ENCODE data around the gene ST6GAL1. TPM values are rescaled to one million over a fixed set of nuclear protein-coding genes. Genes with fewer than 3 reads are reported as not detected.
A peak's percentile ranks its signal among the peaks of the same experiment; 100 is the strongest.

Gene ST6GAL1
- total RNA-seq, 4 donors from 2014 or later = 74.8 to 189 (median 113) TPM

DNA sequence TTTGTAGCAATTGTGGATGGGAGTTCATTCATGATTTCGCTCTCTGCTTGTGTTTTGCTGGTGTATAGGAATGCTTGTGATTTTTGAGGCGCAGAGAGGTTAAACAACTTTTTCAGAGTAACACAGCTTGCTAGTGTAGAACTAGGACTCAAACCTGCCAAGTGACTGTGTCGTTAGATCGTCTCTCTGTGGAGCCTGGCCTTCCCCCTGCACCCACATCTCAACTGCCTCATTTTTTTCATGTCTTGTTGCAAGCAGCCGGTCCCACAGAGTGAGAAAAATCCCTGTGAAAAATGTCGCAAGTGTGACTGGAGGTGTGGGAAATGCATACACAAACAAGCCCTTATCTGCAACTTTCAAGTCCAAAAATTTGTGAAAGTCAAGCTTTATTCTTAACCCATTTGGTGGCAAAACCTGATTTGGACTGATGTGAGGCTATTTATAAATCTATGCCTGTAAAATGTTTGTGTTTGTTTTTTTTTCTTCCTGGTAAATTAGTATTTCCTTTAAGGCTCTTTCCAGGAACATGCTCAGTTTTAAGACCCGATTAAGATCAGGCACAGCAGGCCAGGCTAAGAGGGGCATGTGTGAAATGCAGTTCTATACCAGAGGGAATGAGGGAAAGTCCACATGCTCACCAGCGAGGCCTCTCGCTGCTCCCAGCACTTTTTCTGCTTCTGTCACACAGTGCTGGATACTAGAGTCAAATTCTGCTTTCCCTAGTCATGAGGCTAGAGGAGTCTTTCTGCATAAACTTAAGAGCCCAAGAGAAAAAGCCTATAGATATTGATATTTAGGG is 25.8 kb downstream of the ST6GAL1 start:
- 74 to 80% methylated on average over 9 of the region's 9 CpGs for WGBS, 2 donors
- peaks cover 10 to 18% of the 10 kb centered on the region in 2 donors for H3K4me1 ChIP-seq
- H3K27me3 ChIP-seq = no peaks in the 10 kb centered on the region
- H3K27ac ChIP-seq = no peak overlapping the region
- intact Hi-C loops (cut with DNase I) = no loop called here
- no peak for DNase-seq
- no peaks in the 10 kb centered on the region for H3K9me3 ChIP-seq
- no peaks in the 10 kb centered on the region for H3K36me3 ChIP-seq
- no peak overlapping the region for H3K4me3 ChIP-seq (replicated peaks in 1 of 3)
- TF ChIP-seq POLR2A (IDR thresholded peaks at IDR 0.05) = no peak
- TF ChIP-seq, protein P1, sequence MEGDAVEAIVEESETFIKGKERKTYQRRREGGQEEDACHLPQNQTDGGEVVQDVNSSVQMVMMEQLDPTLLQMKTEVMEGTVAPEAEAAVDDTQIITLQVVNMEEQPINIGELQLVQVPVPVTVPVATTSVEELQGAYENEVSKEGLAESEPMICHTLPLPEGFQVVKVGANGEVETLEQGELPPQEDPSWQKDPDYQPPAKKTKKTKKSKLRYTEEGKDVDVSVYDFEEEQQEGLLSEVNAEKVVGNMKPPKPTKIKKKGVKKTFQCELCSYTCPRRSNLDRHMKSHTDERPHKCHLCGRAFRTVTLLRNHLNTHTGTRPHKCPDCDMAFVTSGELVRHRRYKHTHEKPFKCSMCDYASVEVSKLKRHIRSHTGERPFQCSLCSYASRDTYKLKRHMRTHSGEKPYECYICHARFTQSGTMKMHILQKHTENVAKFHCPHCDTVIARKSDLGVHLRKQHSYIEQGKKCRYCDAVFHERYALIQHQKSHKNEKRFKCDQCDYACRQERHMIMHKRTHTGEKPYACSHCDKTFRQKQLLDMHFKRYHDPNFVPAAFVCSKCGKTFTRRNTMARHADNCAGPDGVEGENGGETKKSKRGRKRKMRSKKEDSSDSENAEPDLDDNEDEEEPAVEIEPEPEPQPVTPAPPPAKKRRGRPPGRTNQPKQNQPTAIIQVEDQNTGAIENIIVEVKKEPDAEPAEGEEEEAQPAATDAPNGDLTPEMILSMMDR (IDR thresholded peaks at IDR 0.05) = no peak

DNA sequence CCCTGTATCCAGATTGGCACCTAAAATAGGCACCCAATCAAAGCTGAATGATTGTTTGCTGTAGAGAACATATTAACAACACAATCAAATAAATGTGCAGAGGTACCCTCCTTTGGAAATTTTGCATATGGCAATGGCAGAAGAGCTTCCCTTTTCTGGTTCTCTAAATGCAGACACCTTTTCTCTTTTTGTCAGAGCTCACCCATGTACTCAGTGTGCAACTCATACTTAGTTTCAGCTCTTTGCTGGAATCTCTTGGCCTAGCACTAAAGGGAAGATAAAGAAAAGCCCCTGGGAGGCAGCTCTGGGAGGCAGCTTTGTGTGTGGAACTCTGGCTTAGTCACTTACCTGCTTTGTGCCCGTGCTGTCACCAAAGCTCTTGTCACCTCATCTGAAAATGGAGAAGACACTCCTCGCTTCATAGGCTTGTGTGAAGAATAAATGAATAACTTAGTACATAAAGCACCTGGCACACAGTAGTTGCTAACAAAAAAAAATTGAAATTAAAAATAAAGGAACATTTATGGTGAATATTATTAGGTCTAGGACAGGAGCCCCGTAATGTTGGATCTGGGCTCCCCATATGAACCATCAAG is 28.8 kb downstream of the ST6GAL1 start:
- Histone ChIP-seq H3K27me3 (no peaks in the 10 kb centered on the region), H3K4me1 (peaks cover 20 to 38% of the 10 kb centered on the region in 2 donors), H3K36me3 (no peaks in the 10 kb centered on the region), H3K27ac (no peak overlapping the region), H3K9me3 (no peaks in the 10 kb centered on the region), H3K4me3 (replicated peaks in 1 of 3) (no peak overlapping the region)
- DNase-seq = no peak
- no peak for TF ChIP-seq POLR2A (IDR thresholded peaks at IDR 0.05)
- WGBS, 2 donors = 97 to 98% methylated on average over 3 of the region's 3 CpGs
- intact Hi-C loops (cut with DNase I) = no loop called here

DNA sequence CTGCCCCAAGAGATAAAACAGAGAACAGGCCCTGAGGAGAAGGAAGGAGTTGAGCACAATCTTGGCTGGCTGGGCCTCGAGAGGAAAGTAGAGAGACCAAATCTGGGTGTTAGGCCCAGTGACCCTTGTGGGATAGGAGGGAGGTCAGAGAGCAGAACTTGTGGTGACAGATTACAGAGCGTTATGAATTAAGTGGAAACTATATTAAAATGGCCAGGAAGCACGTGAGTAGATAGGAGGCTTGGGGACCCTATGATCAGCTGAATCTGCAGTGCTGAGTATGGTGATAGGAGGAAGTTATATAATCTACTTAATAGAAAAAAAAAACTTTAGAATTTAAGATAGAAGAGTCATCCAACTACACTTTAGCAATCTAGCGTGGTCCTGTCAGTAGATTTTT is 30.0 kb downstream of the ST6GAL1 start:
- TF ChIP-seq POLR2A (IDR thresholded peaks at IDR 0.05) = no peak
- TF ChIP-seq, protein P1 (IDR thresholded peaks at IDR 0.05) = no peak

DNA sequence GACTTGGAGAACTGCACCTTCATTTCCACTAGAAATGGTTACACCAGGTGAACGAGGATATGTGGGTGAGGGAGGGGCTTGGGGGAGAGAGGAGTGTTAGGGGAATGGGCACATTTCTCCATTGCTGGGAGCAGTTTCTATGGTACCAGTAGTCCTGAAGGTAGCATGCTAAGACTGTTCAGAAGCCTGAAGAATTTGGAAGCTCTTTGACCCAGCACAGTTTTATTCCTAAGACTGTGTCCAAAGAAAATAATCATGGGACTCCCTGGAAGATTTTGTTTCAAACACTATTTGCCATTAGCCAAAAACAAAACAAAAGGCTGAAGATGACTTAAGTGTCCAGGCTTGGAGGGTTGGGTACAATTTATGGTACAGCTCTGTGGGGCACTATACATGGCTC is 32.1 kb downstream of the ST6GAL1 start:
- no peaks in the 10 kb centered on the region for H3K27me3 ChIP-seq
- peaks cover 24 to 42% of the 10 kb centered on the region in 2 donors for H3K4me1 ChIP-seq
- peaks cover 0 to 4% of the 10 kb centered on the region in 2 donors for H3K36me3 ChIP-seq
- no peak overlapping the region for H3K4me3 ChIP-seq (replicated peaks in 1 of 3)
- no peak overlapping the region for H3K27ac ChIP-seq
- DNase-seq = no peak
- WGBS, 2 donors = 76 to 79% methylated on average over 1 of the region's 1 CpG
- TF ChIP-seq POLR2A (IDR thresholded peaks at IDR 0.05) = no peak
- TF ChIP-seq, protein P1 (IDR thresholded peaks at IDR 0.05) = no peak
- H3K9me3 ChIP-seq = no peaks in the 10 kb centered on the region
- intact Hi-C loops (cut with DNase I) = no loop called here

More for the DNA sequence above, 30.0 kb downstream of the ST6GAL1 start:
- Histone ChIP-seq H3K27ac (no peak overlapping the region), H3K9me3 (no peaks in the 10 kb centered on the region), H3K36me3 (no peaks in the 10 kb centered on the region), H3K27me3 (no peaks in the 10 kb centered on the region), H3K4me3 (replicated peaks in 1 of 3) (no peak overlapping the region), H3K4me1 (peaks cover 29 to 47% of the 10 kb centered on the region in 2 donors)
- 86% methylated on average over 4 of the region's 4 CpGs for WGBS, 2 donors
- no peak for DNase-seq
- intact Hi-C loops (cut with DNase I) = no loop called here

DNA sequence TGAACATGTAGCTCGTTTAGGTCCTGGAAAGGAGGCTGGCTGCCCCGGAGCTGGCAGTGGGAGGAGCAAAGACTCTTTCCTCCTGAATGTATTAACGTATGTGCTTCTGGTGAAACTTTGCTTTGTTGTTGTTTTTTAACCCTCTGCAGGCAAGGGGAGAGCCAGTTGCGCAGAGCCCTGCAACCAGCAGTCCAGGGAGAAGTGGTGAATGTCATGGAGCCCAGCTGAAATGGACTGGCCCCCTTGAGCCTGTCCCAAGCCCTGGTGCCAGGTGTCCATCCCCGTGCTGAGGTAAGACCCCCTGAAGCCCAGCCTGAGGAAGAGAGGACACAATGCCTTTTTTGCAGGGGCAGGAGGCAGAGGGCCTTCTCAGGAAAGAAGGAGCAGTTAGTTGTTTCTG is 33.3 kb downstream of the ST6GAL1 start:
- Histone ChIP-seq H3K27me3 (no peaks in the 10 kb centered on the region), H3K4me1 (peaks cover 24 to 42% of the 10 kb centered on the region in 2 donors), H3K36me3 (peaks cover 0 to 11% of the 10 kb centered on the region in 2 donors), H3K4me3 (replicated peaks in 1 of 3) (no peak overlapping the region), H3K9me3 (no peaks in the 10 kb centered on the region), H3K27ac (peak overlapping the region in 2 of 3 donors; percentile 70 to 81)
- TF ChIP-seq POLR2A (IDR thresholded peaks at IDR 0.05) = no peak
- TF ChIP-seq, protein P1 (IDR thresholded peaks at IDR 0.05) = no peak
- intact Hi-C loops (cut with DNase I) = no loop called here
- WGBS, 2 donors = 78 to 79% methylated on average over 5 of the region's 5 CpGs
- no peak for DNase-seq
